Activated T-cell treated with anti-CD3 and anti-CD28 coated beads, Interleukin-2, amount 50 U/mL, for 1 hour (primary cell): ENCODE data around the gene IL11.

Experiments
- DNase-seq: peaks from one replicate; pipeline ENCODE4 v3.0.0-alpha.2; 2020

The IL11 gene

DNA sequence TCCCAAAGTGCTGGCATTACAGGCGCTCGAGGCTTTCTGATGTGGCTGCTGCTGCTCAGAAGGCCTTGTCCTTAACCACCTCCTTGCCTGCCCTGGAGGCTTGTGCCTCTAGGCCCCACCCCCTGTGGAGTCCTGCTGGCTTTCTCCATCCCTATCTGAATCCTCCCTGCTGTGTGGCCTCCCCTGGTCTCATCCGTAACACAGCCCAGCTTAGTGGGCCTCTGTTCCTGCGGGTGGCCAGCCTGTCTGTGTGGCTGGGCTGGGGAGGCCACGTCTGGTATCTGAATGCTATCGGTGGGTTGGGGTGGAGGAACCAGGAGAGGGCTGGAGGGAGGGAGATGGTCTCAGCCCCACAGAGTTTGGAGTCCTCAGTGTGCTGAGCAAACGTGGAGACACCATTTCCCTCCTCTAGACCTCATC, 20.2 kb upstream of the IL11 start:
- DNase-seq, result no peak

DNA sequence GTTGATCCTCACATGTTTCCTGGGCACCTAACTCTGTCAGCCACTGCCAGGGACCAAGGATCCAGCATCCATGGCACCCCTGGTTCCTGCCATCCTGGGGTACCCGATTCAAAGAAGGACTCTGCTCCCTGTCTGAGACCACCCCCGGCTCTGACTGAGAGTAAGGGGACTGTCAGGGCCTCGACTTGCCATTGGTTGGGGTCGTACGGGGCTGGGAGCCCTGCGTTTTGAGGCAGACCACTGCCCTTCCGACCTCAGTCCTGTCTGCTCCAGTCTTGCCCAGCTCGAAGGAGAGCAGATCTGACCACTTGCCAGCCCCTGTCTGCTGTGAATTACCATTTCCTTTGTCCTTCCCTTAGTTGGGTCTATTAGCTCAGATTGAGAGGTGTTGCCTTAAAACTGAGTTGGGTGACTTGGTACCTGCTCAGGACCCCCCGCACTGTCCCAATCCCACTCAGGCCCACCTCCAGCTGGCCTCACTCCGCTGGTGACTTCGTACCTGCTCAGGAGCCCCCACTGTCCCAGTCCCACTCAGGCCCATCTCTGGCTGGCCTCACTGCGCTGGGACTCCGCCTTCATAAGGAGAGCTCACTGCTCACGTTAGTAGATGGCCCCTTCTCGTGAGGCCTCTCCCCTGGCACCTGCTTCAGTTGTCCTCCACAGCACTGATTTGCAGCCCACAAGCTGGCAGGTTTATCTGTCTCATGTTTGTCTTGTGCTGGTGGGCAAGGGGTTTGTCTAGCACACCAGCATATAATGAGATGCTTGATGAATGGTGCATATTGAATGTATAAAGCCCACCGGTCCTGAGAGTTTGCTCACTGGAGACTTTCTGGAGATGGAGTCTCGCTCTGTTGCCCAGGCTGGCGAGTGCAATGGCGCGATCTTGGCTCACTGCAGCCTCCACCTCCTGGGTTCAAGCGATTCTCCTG, 19.4 kb upstream of the IL11 start:
- no peak for DNase-seq

GRCh38 chr19:55387736-55388497, 17.7 kb upstream of the IL11 start:
- no peak for DNase-seq

- no peak for DNase-seq
Measured at GRCh38 chr19:55386493-55386971, 16.3 kb upstream of the IL11 start.

DNA sequence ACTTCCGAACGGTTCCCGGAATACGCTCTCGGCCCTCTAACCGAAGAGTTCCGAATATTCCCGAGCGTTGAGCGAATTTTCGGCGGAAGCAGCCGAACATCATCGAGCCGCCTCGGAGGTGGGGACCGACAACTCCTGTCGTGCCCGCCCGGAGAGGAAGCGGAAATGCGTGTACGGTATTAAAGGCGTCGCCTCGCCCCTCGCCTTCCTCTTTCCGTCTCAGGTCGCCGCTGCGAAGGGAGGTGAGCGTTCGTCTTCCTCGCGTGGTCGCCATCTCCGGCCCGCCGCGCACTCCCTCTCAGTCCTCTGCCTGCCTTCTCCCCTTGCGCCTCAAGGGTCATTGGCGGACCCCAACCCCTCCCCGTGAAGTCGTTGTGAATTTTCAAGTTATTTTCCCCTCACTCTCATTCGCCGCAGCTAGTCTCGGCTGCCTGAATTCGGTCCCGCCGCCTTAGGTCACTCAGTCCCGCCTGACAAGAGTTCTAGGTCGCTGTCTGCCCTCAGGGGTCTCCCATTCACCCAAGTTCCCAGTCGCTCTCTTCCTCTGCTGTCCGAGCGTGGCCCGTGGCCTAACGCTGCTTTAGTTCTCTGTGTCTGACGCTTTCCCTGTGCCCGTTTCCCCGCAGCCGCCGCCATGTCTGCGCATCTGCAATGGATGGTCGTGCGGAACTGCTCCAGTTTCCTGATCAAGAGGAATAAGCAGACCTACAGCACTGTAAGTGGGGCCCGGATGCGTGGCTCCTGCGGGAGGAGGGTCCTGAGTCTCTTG, 15.6 kb upstream of the IL11 start, which contains the start of gene RPL28:
Gene RPL28 (plus strand): TSS at position 209 of the 769 bp plus-strand sequence. CDS start 426 bp downstream, at position 635.
- DNase-seq, result peak; percentile 99

DNA sequence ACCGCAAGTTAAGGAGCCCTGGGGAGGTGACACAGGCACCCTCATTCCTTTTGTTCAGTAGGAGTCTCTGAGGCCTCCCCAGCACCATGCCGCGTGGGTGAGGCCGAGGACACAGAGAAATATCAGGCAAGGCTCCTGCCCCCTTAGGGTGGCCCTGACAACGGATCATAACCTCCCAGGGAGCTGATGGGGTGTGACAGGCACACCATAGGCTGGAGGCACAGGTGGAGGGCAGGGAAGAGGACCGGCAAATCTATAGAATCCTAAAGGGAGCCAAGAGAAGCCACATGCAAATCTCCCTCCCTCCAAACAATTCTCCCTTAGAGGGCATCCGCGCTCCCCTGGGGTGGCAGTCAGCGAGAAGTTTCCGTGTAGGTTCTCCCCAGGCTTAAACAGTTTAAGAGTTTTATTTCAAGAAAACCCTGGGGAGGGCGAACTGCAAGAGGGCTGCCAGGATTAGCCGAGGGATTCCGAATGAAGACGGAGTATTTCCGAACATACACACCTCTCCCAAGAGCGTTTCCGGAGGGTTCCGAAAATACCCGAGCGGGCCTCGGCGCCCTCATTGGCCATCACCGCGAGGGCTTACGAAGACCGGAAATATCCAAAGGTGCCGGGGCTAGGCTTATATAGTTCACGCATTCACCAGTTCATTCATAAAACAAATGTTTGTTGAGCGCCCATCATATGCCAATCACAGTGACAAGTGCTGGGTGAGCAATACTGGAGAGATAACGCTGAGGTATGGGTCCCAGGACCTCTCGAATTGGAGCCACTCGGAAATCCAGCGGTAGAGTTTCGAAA, 14.9 kb upstream of the IL11 start:
- DNase-seq, result peak; percentile 92

GRCh38 chr19:55384131-55384919, 14.1 kb upstream of the IL11 start, which contains the start of gene TMEM238:
TSS of gene TMEM238 (minus strand) at chr19:55384292. CDS start at chr19:55384259, 33 bp downstream.
- peak; percentile 64 for DNase-seq

GRCh38 chr19:55383279-55384130, 13.2 kb upstream of the IL11 start:
- peak; percentile 68 for DNase-seq

GRCh38 chr19:55382522-55383054, 12.3 kb upstream of the IL11 start:
- DNase-seq, result no peak

GRCh38 chr19:55382013-55382412, 11.8 kb upstream of the IL11 start:
- DNase-seq, result no peak

- DNase-seq, result no peak
Measured at GRCh38 chr19:55379174-55379573, 8.9 kb upstream of the IL11 start.

- DNase-seq, result no peak
Measured at GRCh38 chr19:55377356-55378131, 7.3 kb upstream of the IL11 start.

- no peak for DNase-seq
Measured at GRCh38 chr19:55376241-55376933, 6.1 kb upstream of the IL11 start, which contains the start of gene TMEM190. TSS of gene TMEM190 (plus strand) at chr19:55376826. CDS start at chr19:55376854, 28 bp downstream.

DNA sequence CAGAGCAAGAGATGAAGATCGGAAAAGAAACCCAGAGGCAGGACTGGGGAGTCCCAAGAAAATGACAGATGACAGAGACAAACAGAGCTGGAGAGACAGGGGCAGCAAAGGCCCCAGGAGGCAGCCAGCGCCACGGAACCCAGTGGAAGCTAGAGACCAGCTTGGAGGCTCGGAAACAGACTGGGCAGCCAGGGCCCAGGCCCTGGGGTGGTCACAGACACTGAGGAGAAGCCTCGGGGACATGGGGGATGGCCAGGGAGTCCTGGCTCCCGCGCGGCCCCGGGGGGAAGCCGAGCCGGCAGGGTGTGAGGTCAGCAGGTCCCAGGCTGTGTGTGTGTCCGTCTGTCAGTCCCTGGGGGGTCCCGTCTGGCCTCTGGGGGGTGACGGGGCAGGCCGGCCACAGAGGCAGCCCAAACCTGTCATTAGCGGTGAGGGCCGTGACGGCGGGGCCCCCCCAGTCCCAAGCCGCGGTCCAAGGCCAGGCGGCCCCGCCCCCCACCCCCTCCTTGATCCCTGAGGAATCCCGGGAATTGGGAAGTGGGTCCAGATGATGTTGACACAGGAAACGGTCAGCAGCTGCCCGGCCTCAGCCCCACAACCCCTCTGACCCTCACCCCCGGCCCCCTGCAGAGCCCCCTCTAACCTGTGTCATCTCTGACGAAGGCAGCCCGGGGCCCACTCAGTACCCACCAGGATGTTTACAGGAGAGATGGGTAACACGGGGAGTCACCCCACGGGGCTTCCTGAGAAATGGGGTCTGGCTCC, 3.9 kb upstream of the IL11 start:
- no peak for DNase-seq

DNA sequence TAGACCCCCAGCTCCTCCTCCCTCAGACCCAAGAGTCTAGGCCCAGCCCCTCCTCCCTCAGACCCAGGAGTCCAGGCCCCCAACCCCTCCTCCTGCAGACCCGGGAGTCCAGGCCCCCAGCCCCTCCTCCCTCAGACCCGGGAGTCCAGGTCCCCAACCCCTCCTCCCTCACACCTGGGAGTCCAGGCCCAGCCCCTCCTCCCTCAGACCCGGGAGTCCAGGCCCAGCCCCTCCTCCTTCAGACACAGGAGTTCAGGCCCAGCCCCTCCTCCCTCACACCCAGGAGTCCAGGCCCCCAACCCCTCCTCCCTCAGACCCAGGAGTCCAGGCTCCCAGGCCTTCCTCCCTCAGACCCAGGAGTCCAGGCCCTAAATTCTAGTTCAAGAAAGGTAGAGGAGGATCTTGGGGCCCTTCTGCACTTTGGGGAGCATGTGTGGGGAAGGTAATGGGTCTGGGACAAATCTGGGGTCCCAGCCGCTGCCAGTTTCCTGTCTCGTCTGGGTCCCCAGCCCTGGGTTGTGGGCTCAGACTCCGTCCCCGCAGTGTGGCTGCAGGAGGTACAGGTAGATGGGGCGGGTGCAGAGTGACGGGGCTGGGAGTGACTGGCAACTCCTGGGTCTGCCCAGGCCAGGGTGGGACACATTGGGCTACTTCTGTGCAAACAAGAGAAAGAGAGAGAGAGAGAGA, 3.2 kb upstream of the IL11 start:
- DNase-seq, result no peak

DNA sequence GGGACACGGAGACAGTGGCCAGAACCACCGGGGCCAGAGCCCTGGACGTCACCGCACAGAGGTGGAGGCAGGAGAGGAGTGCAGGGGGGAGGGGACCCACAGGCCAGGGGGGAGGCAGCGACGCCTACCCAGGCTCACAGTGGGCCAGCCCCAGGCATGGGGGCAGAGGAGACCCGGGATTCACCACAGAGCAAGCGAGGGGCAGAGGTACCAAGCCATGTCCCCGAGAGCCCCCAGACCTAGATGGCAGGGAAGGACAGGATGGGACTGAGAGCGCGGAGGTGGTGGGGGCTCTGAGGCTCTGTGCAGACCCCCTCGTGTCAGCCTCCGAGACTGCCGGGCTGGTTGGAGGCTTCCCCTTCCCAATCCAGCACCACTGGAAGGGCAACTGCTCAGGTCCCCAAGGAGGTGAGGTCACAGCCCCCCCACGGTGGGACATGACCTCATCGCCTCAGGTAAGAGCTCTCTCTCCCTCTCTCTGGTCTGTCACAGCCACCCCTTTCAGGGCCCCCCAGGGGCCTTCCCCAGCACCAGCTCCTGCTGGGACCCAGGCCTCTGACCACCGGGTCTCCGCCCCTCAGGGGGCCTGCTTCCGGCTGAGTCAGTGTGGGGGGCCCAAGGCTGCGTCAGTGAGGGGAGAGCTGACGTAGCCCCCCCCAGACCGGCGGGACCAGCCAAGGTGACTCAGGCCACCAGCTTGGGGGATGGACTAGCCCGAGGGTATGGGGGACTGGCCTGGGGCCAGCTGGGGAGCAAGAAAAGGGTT, 2.2 kb upstream of the IL11 start:
- DNase-seq, result no peak
